ENCODE results near the gene BHLHE40. TPM values are rescaled to one million over a fixed set of nuclear protein-coding genes. Genes with fewer than 3 reads are reported as not detected.

BHLHE40 gene
- total RNA-seq, 1 donor from 2014 or later: 33.9 TPM

- Histone ChIP-seq H3K36me3 (no peaks in the 10 kb centered on the region), H3K9me3 (replicated peaks) (no peaks in the 10 kb centered on the region), H3K4me1 (peaks cover 9% of the 10 kb centered on the region), H3K27me3 (ENCODE audit: low read depth) (no peaks in the 10 kb centered on the region), H3K4me3 (no peak overlapping the region), H3K27ac (replicated peaks) (no peak overlapping the region)
- no peak for TF ChIP-seq CTCF (IDR thresholded peaks at IDR 0.05; ENCODE audit: borderline replicate concordance)
- intact Hi-C loops (cut with micrococcal nuclease): no loop called here
- DNase-seq: no peak
Observed at GRCh38 chr3:4999531-5000184, 20.4 kb downstream of the BHLHE40 start.

GRCh38 chr3:5001135-5001534 is 21.9 kb downstream of the BHLHE40 start:
- peaks cover 3% of the 10 kb centered on the region for H3K4me1 ChIP-seq
- no peaks in the 10 kb centered on the region for H3K27me3 ChIP-seq (ENCODE audit: low read depth)
- H3K27ac ChIP-seq (replicated peaks): no peak overlapping the region
- no peak overlapping the region for H3K4me3 ChIP-seq
- TF ChIP-seq CTCF (IDR thresholded peaks at IDR 0.05; ENCODE audit: borderline replicate concordance): no peak
- no peak for DNase-seq
- intact Hi-C loops (cut with micrococcal nuclease): no loop called here
- no peaks in the 10 kb centered on the region for H3K36me3 ChIP-seq
- H3K9me3 ChIP-seq (replicated peaks): no peaks in the 10 kb centered on the region

- no peak for DNase-seq
Observed at GRCh38 chr3:5001805-5002173, 22.6 kb downstream of the BHLHE40 start.

GRCh38 chr3:5002174-5002870 is 23.1 kb downstream of the BHLHE40 start:
- no peak for DNase-seq
- TF ChIP-seq CTCF (IDR thresholded peaks at IDR 0.05; ENCODE audit: borderline replicate concordance): no peak
- intact Hi-C loops (cut with micrococcal nuclease): no loop called here

More at GRCh38 chr3:5001805-5002173, 22.6 kb downstream of the BHLHE40 start:
- H3K4me1 ChIP-seq: no peaks in the 10 kb centered on the region
- H3K27me3 ChIP-seq (ENCODE audit: low read depth): no peaks in the 10 kb centered on the region
- H3K4me3 ChIP-seq: no peak overlapping the region
- TF ChIP-seq CTCF (IDR thresholded peaks at IDR 0.05; ENCODE audit: borderline replicate concordance): no peak
- intact Hi-C loops (cut with micrococcal nuclease): no loop called here
- H3K27ac ChIP-seq (replicated peaks): no peak overlapping the region
- no peaks in the 10 kb centered on the region for H3K36me3 ChIP-seq
- no peaks in the 10 kb centered on the region for H3K9me3 ChIP-seq (replicated peaks)

GRCh38 chr3:5002871-5003247 is 23.6 kb downstream of the BHLHE40 start:
- no peak for DNase-seq
- no peak for TF ChIP-seq CTCF (IDR thresholded peaks at IDR 0.05; ENCODE audit: borderline replicate concordance)
- Histone ChIP-seq H3K4me3 (no peak overlapping the region), H3K4me1 (no peaks in the 10 kb centered on the region), H3K9me3 (replicated peaks) (no peaks in the 10 kb centered on the region), H3K36me3 (no peaks in the 10 kb centered on the region), H3K27me3 (ENCODE audit: low read depth) (no peaks in the 10 kb centered on the region), H3K27ac (replicated peaks) (no peak overlapping the region)
- intact Hi-C loops (cut with micrococcal nuclease): no loop called here

More at GRCh38 chr3:5002174-5002870, 23.1 kb downstream of the BHLHE40 start:
- Histone ChIP-seq H3K9me3 (replicated peaks) (no peaks in the 10 kb centered on the region), H3K27ac (replicated peaks) (no peak overlapping the region), H3K36me3 (no peaks in the 10 kb centered on the region), H3K4me1 (no peaks in the 10 kb centered on the region), H3K27me3 (ENCODE audit: low read depth) (no peaks in the 10 kb centered on the region), H3K4me3 (no peak overlapping the region)
